ENCODE results near the gene NACC2.

DNA sequence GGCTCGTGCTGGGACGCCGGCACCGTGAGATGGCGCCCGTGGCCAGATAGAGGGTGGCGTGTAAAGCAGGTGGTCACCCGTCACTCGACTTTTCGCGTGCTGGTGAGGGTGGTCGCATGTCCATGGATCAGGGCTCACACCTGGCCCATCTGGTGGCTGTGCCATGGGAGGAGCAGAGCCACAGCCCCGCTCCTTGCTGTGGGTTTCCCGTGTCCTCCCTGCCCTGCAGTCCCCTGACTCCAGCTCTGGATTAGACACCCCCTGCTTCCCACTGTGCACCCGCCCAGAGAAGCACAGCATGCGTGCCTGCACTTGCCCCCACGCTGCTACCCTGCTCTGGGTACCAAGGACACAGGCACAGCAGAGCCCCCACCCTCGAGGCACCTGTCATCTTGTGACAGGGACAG lies 25.4 kb upstream of the NACC2 start:
- TF ChIP-seq ZNF8 (CRISPR knock-in tag; IDR thresholded peaks at IDR 0.05) (no peak), TCF4 (CRISPR knock-in tag; IDR thresholded peaks at IDR 0.05; ENCODE audit: borderline replicate concordance) (no peak)
- TF ChIP-seq, protein P1, sequence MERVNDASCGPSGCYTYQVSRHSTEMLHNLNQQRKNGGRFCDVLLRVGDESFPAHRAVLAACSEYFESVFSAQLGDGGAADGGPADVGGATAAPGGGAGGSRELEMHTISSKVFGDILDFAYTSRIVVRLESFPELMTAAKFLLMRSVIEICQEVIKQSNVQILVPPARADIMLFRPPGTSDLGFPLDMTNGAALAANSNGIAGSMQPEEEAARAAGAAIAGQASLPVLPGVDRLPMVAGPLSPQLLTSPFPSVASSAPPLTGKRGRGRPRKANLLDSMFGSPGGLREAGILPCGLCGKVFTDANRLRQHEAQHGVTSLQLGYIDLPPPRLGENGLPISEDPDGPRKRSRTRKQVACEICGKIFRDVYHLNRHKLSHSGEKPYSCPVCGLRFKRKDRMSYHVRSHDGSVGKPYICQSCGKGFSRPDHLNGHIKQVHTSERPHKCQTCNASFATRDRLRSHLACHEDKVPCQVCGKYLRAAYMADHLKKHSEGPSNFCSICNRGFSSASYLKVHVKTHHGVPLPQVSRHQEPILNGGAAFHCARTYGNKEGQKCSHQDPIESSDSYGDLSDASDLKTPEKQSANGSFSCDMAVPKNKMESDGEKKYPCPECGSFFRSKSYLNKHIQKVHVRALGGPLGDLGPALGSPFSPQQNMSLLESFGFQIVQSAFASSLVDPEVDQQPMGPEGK (CRISPR knock-in tag; IDR thresholded peaks at IDR 0.05; ENCODE audit: borderline replicate concordance), result no peak
